SU-DHL-6 (cell line): ENCODE results near the gene OTOF.

Source experiments
- H2AFZ ChIP-seq: fragments of 200-600 bp; sonication (generic); 2 replicates; pipeline ENCODE4 v1.6.1; 2014; ENCODE audit warnings: low read depth, mild to moderate bottlenecking, moderate library complexity, mixed read lengths, antibody characterized with exemption, low read length; ENCODE audit not compliant: severe bottlenecking
- H3F3A ChIP-seq: fragments of 200-600 bp; shearing (Covaris generic); 2 replicates; pipeline ENCODE4 v1.6.0; 2016; ENCODE audit warnings: antibody characterized with exemption, mild to moderate bottlenecking; ENCODE audit not compliant: insufficient read depth
- H3K27ac ChIP-seq: fragments of 200-600 bp; sonication (generic); 2 replicates; pipeline ENCODE4 v1.5.1; 2016; ENCODE audit warnings: low read depth, mild to moderate bottlenecking, low read length, moderate library complexity, mixed read lengths
- H3K27me3 ChIP-seq: fragments of 200-600 bp; sonication (generic), shearing (Covaris generic); 2 replicates; pipeline ENCODE4 v1.6.0; 2014; ENCODE audit warnings: mild to moderate bottlenecking, low read length
- H3K36me3 ChIP-seq: fragments of 200-600 bp; sonication (generic); 2 replicates; pipeline ENCODE4 v1.6.1; 2014; ENCODE audit warnings: mild to moderate bottlenecking, low read length, mixed read lengths
- H3K4me2 ChIP-seq: fragments of 300-600, 200-600 bp; shearing (Covaris generic), sonication (generic); 2 replicates; pipeline ENCODE4 v1.6.0; 2014; ENCODE audit warnings: low read length, low read depth, mild to moderate bottlenecking; ENCODE audit not compliant: poor library complexity, severe bottlenecking
- H3K4me3 ChIP-seq: fragments of 200-600 bp; sonication (generic); 2 replicates; pipeline ENCODE4 v1.5.1; 2014; ENCODE audit warnings: antibody characterized with exemption, low read length, mild to moderate bottlenecking, mixed read lengths; ENCODE audit not compliant: insufficient read depth, poor library complexity, severe bottlenecking
- H3K79me2 ChIP-seq: fragments of 200-600 bp; sonication (generic); 2 replicates; pipeline ENCODE4 v1.6.1; 2014; ENCODE audit warnings: mild to moderate bottlenecking, low read length, moderate library complexity; ENCODE audit not compliant: insufficient read depth
- H3K9ac ChIP-seq: fragments of 200-600 bp; sonication (generic); 2 replicates; pipeline ENCODE4 v1.7.0; 2014; ENCODE audit warnings: mild to moderate bottlenecking, low read length
- H3K9me2 ChIP-seq: fragments of 200-600 bp; sonication (generic); replicated peaks from 2 replicates; pipeline ENCODE4 v1.6.1; 2014; ENCODE audit warnings: low read length; ENCODE audit not compliant: insufficient read depth
- H3K9me3 ChIP-seq: fragments of 200-600 bp; sonication (generic); 2 replicates; pipeline ENCODE4 v1.6.1; 2014; ENCODE audit warnings: low read length, mixed read lengths; ENCODE audit not compliant: insufficient read depth
- H4K20me1 ChIP-seq: fragments of 200-600 bp; sonication (generic); 2 replicates; pipeline ENCODE4 v1.6.1; 2014; ENCODE audit warnings: low read depth, mild to moderate bottlenecking, antibody characterized with exemption, low read length, moderate library complexity, mixed read lengths
- CTCF ChIP-seq: fragments of 200-600 bp; sonication (generic); IDR thresholded peaks from one replicate; pipeline ENCODE4 v1.5.1; 2017; ENCODE audit warnings: antibody characterized with exemption, mild to moderate bottlenecking, low read length, moderate library complexity; ENCODE audit not compliant: insufficient read depth, poor library complexity, severe bottlenecking
- EZH2phosphoT487 ChIP-seq: fragments of 200-600 bp; sonication (generic), shearing (Covaris generic); conservative IDR thresholded peaks from 2 replicates; pipeline ENCODE4 v1.6.1; 2018; ENCODE audit warnings: mild to moderate bottlenecking, antibody characterized with exemption, low read length, moderate library complexity, mixed read lengths

OTOF gene

DNA sequence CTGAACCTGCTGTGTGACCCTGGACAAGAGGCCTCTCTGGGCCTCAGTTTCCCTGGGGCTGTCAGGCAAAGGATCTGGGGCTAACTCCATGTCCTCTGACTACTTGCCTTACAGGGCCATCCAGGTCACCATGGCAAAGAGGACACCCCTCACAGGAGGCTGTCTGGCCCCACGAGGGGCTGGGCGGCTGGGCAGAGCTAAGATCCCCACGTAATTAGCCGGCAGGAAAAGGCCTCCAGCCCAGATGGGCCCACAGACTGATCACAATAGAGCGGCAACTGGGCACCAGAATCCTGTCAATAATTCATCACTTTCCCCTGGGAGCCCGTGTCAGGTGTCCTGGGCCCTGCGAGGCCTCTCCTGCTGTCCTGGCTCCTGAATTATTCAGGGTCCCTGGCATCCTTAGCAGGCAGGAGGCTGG lies 44.8 kb upstream of the OTOF start:
- no peak overlapping the region for H2AFZ ChIP-seq
- no peak overlapping the region for H3K9ac ChIP-seq
- no peak overlapping the region for H3K27ac ChIP-seq
- H3K4me3 ChIP-seq = no peak overlapping the region
- no peaks in the 10 kb centered on the region for H3F3A ChIP-seq
- H3K79me2 ChIP-seq = no peaks in the 10 kb centered on the region
- no peaks in the 10 kb centered on the region for H3K36me3 ChIP-seq
- H3K9me2 ChIP-seq = no peaks in the 10 kb centered on the region
- TF ChIP-seq EZH2phosphoT487 (no peak), CTCF (no peak)
- no peaks in the 10 kb centered on the region for H4K20me1 ChIP-seq
- no peaks in the 10 kb centered on the region for H3K27me3 ChIP-seq
- no peaks in the 10 kb centered on the region for H3K9me3 ChIP-seq
- no peak overlapping the region for H3K4me2 ChIP-seq

DNA sequence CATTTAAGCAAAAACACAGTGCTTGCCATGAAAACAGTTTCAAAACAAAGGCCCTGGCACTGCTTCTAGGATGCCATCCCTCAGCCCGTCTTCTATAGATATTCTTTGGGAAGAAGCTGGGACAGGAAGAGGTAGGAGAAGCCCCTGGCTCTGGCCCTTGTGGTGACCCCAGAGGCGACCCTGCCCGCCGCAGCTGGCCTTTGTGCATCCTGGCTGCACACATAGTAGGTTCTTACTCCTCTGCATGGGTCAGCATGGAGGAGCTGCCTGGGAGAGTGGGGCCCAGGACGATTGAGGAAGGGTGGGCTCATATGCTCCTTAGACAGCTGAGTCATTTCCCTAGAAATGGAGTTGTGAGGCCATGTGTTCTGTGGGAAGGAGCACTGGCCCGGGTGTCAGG lies 44.4 kb upstream of the OTOF start:
- no peak overlapping the region for H3K27ac ChIP-seq
- H3K36me3 ChIP-seq = no peaks in the 10 kb centered on the region
- H3K9me2 ChIP-seq = no peaks in the 10 kb centered on the region
- no peak overlapping the region for H2AFZ ChIP-seq
- H3K9me3 ChIP-seq = no peaks in the 10 kb centered on the region
- no peaks in the 10 kb centered on the region for H3F3A ChIP-seq
- H3K9ac ChIP-seq = no peak overlapping the region
- TF ChIP-seq CTCF (no peak), EZH2phosphoT487 (no peak)
- H3K27me3 ChIP-seq = no peaks in the 10 kb centered on the region
- no peak overlapping the region for H3K4me2 ChIP-seq
- no peaks in the 10 kb centered on the region for H3K79me2 ChIP-seq
- H3K4me3 ChIP-seq = no peak overlapping the region
- no peaks in the 10 kb centered on the region for H4K20me1 ChIP-seq

- no peak overlapping the region for H3K9ac ChIP-seq
- no peak overlapping the region for H3K4me3 ChIP-seq
- H4K20me1 ChIP-seq = no peaks in the 10 kb centered on the region
- no peaks in the 10 kb centered on the region for H3K27me3 ChIP-seq
- H3F3A ChIP-seq = no peaks in the 10 kb centered on the region
- TF ChIP-seq EZH2phosphoT487 = no peak
- TF ChIP-seq CTCF = no peak
- H3K27ac ChIP-seq = no peak overlapping the region
- no peak overlapping the region for H2AFZ ChIP-seq
- H3K9me2 ChIP-seq = no peaks in the 10 kb centered on the region
- no peaks in the 10 kb centered on the region for H3K9me3 ChIP-seq
- no peaks in the 10 kb centered on the region for H3K36me3 ChIP-seq
- H3K79me2 ChIP-seq = no peaks in the 10 kb centered on the region
- H3K4me2 ChIP-seq = no peak overlapping the region
These were observed 43.9 kb upstream of the OTOF start for GRCh38 chr2:26521913-26522180.
